Neural crest cell (in vitro differentiated cells): Measurements from ENCODE around the gene PDE6A. TPM values are rescaled to one million over a fixed set of nuclear protein-coding genes. Genes with fewer than 3 reads are reported as not detected.

Experiments used
- DNase-seq: peaks from one replicate; pipeline ENCODE4 v3.0.0; 2021; ENCODE audit warnings: low read depth, mixed read lengths, low spot score
- H3K27ac Mint-ChIP-seq: one replicate; pipeline ENCODE4 v1.8.0; 2021; ENCODE audit warnings: mild to moderate bottlenecking, mixed read lengths; ENCODE audit not compliant: unreplicated experiment
- H3K27me3 Mint-ChIP-seq: 2 replicates; pipeline ENCODE4 v1.8.0; 2021; ENCODE audit warnings: low read depth, mild to moderate bottlenecking, mixed read lengths
- H3K36me3 Mint-ChIP-seq: 2 replicates; pipeline ENCODE4 v1.8.0; 2021; ENCODE audit warnings: low read depth, mild to moderate bottlenecking, mixed read lengths
- H3K4me1 Mint-ChIP-seq: 2 replicates; pipeline ENCODE4 v1.8.0; 2021; ENCODE audit warnings: mixed read lengths
- H3K4me3 Mint-ChIP-seq: one replicate; pipeline ENCODE4 v1.8.0; 2021; ENCODE audit warnings: mild to moderate bottlenecking, mixed read lengths
- H3K9me3 Mint-ChIP-seq: 2 replicates; pipeline ENCODE4 v1.8.0; 2021; ENCODE audit warnings: mixed read lengths
- CTCF ChIP-seq: fragments of 200-600 bp; sonication (generic); conservative IDR thresholded peaks from 2 replicates; pipeline ENCODE4 v1.5.0; 2021; ENCODE audit warnings: antibody characterized with exemption, mild to moderate bottlenecking
- long read RNA-seq: library from polyadenylated mRNA; unstranded; transcript quantifications from one replicate; pipeline ENCODE4 v2.0.0, GENCODE V29; 2020
- total RNA-seq: library from RNA; stranded (reverse); gene quantifications from 2 replicates; pipeline ENCODE4 v1.2.1, GENCODE V29; 2021

The PDE6A gene
- total RNA-seq = not detected in 2 replicates
- long read RNA-seq = 0 reads

GRCh38 chr5:149944666-149945065 lies at the start of gene PDE6A:
Gene PDE6A (minus strand): TSS chr5:149944793. CDS start chr5:149944673, 120 bp downstream.
- Mint-ChIP-seq H3K4me1 (peaks cover 25% of the 10 kb centered on the region), H3K36me3 (no peaks in the 10 kb centered on the region), H3K27ac (no peak within 1 kb of the TSS), H3K9me3 (no peaks in the 10 kb centered on the region), H3K4me3 (no peak within 1 kb of the TSS), H3K27me3 (no peaks in the 10 kb centered on the region)
- TF ChIP-seq CTCF = no peak
- no peak for DNase-seq

- DNase-seq = no peak
- no peak for TF ChIP-seq CTCF
- Mint-ChIP-seq H3K27ac (no peak overlapping the region), H3K4me3 (no peak overlapping the region), H3K4me1 (peaks cover 23% of the 10 kb centered on the region), H3K36me3 (peaks cover 6% of the 10 kb centered on the region), H3K27me3 (no peaks in the 10 kb centered on the region), H3K9me3 (no peaks in the 10 kb centered on the region)
Measured at GRCh38 chr5:149993471-149993870, 48.9 kb upstream of the PDE6A start.

GRCh38 chr5:149990518-149991376 lies 46.2 kb upstream of the PDE6A start:
- peaks cover 3% of the 10 kb centered on the region for H3K36me3 Mint-ChIP-seq
- H3K9me3 Mint-ChIP-seq = no peaks in the 10 kb centered on the region
- H3K4me3 Mint-ChIP-seq = no peak overlapping the region
- peak; percentile 68 for DNase-seq
- H3K27me3 Mint-ChIP-seq = no peaks in the 10 kb centered on the region
- H3K4me1 Mint-ChIP-seq = peaks cover 17% of the 10 kb centered on the region
- peak; percentile 97 for TF ChIP-seq CTCF
- no peak overlapping the region for H3K27ac Mint-ChIP-seq

- no peak overlapping the region for H3K27ac Mint-ChIP-seq
- H3K9me3 Mint-ChIP-seq = no peaks in the 10 kb centered on the region
- no peaks in the 10 kb centered on the region for H3K36me3 Mint-ChIP-seq
- no peaks in the 10 kb centered on the region for H3K27me3 Mint-ChIP-seq
- H3K4me3 Mint-ChIP-seq = no peak overlapping the region
- no peak for TF ChIP-seq CTCF
- peaks cover 6% of the 10 kb centered on the region for H3K4me1 Mint-ChIP-seq
- DNase-seq = no peak
Measured at GRCh38 chr5:149988126-149988525, 43.5 kb upstream of the PDE6A start.

GRCh38 chr5:149982505-149982904 lies 37.9 kb upstream of the PDE6A start:
- Mint-ChIP-seq H3K4me1 (no peaks in the 10 kb centered on the region), H3K36me3 (no peaks in the 10 kb centered on the region), H3K9me3 (no peaks in the 10 kb centered on the region), H3K4me3 (no peak overlapping the region), H3K27me3 (no peaks in the 10 kb centered on the region), H3K27ac (no peak overlapping the region)
- TF ChIP-seq CTCF = no peak
- DNase-seq = no peak
